CD4-positive, alpha-beta T cell treated with Interleukin-15 for 1 hour (primary cell): ENCODE measurements around the gene CCDC192.

Experiments
- DNase-seq: peaks from one replicate; pipeline ENCODE4 v3.0.0-alpha.2; 2020

Gene CCDC192

GRCh38 chr5:127931396-127931795, 228.2 kb downstream of the CCDC192 start:
- DNase-seq = no peak

DNA sequence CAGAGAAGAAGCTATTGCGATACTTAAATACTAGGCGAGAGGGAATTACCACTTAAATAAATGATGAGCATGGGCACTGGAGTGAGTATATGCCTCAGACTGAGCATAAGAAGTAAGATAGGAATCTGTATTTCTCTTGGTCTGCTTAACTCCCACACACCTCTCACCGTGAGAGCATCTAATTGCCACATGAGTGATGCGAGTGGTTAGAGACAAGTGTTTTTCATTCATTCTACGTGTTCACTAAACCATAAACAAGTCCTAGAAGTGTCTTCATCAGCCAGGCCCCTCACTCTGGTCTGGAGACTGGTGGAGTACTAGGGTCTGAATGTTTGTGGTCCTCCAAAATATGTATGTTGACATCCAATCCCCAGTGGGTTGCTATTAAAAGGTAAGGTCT, 230.2 kb downstream of the CCDC192 start:
- no peak for DNase-seq

GRCh38 chr5:127934791-127935256, 231.6 kb downstream of the CCDC192 start:
- no peak for DNase-seq

DNA sequence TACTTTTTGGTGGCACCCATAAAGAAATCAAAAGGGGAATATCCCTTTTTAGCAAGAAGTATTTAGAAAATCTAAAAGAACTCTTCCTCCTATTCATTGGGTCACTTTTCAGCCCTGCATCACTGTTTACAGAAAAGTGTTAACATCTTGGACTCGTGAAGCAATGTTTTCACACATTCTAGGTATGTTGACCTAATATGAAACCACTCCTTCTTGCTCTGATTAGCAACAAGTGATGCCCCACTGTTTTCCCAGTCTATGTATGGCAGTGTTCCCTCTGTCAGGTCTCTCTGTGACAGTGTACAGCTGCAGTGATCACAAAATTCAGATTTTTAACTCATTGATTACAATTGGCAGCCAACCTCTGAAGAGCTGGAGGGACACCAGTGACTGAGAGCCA, 232.2 kb downstream of the CCDC192 start:
- no peak for DNase-seq

DNA sequence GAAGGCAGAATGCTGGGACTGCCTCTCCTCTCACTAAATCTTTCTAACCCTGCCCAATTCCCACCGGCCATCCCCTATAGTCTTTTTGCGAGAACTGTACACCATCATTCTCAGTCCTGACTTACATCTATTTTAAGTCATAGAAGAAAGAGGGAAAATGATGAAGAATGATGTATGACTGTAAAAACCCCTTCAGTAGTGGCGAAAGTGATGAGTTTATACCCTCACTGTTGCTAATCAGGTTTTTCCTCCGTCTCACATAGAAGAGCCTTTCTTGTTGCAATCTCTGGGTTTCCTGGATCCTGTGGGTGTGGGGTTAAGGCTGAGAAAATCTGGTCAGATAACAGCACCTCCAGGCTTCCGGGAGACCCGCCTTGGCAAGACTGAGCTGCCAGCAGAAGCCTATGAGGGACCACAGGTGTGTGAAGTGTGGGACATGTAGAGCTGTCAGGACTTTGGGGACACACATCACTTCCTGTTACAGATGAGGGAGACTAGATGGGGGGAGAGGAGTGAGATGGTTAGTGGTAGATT, 233.3 kb downstream of the CCDC192 start:
- DNase-seq = peak; percentile 44

DNA sequence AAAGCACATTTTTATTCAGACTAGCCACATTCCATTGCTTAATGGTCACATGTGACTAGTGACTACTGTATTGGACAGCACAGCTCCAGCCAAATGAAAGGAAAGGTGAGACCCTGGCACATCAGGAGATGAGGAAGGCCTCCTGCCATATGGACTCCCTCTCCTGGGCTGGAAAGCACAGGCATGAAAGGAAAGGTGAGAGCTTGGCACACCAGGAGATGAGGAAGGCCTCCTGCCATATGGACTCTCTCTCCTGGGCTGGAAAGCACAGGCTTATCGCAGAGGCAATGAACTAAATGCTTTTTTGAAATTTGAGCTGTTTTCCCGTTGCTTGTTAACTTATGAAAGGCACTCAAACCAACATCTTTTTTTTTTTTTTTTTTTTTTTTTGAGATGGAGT, 235.6 kb downstream of the CCDC192 start:
- DNase-seq = no peak

GRCh38 chr5:127940854-127941253, 237.7 kb downstream of the CCDC192 start:
- DNase-seq = no peak

DNA sequence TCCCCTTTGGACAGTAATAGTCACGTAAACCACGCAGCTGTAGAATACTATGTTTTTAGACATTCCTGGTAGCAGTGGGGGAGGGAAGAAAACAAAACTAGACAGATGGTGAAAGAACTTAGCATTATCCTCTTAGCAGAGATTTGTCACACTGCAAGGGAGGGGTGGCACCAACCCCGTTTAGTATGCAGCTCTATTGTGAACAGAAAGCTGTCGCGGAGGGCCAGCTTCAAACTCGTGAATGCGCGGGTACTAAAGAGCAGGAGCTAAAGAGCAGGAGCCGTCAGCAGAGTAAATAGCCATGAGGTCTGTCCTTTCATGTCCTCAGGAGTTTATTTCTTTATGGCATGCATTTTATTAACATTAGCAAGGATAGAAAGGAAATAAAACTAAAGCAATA, 238.5 kb downstream of the CCDC192 start:
- no peak for DNase-seq

GRCh38 chr5:127942246-127943060, 239.3 kb downstream of the CCDC192 start:
- DNase-seq = no peak

DNA sequence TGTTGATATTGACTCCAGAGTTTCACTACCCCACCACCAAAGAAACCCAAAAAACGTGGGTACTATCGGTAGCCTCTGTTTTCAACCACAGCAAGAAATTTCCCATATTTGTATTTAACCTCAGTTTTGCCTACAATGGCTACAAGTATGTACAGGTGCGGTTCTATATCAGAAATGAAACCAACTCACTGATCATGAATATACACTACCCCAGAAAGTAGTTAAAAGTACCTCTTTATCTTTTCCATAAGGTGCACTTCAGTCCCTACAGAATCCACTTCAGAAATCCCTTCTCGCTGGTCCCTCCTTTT, 239.8 kb downstream of the CCDC192 start:
- DNase-seq = no peak

DNA sequence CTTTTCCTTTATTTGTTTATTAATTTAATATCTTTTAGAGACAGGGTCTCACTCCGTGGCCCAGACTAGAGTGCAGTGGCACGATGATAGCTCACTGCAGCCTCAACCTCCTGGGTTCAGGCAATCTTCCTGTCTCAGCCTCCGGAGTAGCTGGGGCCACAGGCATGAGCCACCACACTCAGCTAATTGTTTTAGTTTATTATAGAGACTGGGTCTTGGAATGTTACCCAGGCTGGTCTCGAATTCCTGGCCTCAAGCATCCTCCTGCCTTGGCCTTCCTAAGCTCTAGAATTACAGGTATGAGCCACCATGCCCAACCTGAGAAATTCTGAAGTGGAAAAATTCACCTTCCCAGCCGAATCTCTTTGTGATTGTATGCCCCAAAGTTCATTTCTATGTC, 240.9 kb downstream of the CCDC192 start:
- no peak for DNase-seq

GRCh38 chr5:127947941-127948340, 244.8 kb downstream of the CCDC192 start:
- DNase-seq = no peak

DNA sequence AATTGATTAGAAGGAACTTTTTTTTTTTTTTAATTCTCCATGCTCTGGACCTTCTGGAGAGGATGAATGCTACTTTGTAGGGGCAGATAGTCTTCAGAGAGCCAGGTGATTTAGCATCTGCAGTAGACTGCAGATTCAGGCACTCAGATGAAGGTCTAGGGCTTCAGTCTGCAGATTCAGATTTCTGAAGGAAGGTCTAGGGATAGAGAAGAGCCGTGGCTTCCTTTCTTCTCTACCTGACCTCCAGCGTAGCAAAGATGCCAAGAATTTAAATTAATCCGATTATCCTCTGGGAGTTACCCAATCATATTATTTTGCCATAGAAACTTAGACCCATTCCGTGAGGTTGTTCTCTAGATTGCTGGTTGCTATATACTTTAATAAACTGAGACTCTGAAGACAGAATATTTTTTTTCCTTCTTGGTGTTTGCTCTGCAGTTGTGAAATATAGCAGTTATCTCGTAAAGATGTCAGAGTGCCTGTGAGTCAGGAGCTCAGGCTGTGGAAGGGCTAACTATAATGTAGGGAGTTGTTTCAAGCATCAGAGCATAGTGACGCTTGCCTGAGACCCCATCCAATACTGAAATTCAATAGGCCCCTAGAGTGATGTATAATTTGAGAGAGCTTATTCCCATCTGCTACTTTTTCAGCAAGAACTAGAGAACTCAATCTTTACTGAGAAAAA, 247.7 kb downstream of the CCDC192 start:
- DNase-seq = no peak

DNA sequence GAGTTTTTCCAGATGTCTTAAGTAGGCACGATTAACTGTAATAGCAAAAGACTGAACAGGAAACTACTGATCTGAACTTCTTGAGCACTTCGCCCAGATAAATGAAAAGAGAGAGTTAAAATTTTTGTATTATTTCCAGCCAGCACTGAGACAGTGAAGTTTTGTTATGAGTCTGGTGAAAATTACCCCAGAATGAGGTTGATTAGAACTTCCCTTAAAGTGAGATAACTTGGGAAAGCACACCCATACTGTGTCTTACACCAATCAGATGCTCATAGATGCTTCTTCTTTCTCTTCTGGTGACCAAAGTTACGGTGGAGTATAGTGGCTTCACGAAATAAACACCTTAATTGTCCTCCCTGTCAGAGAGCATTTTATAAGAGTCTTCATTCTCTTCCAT, 248.6 kb downstream of the CCDC192 start:
- DNase-seq = no peak

DNA sequence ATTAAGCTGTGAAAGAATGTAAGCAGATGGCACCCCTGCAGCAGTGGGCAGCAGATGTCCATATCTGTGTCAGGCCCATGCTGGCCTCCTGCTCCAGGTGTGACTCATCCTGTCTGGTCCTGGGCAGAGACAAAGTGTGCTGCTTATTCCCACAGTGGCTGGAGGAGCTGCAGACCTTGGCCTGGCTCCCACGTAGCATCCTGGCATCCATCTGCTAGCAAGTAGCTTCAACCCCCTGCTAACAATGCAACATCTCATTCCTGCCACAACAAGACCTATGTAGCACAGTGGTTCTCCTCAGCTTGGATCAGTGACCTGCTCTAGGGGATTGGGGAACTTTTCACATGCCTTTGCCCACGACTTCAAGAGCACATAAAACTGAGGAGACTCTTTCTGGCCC, 254.0 kb downstream of the CCDC192 start:
- DNase-seq = no peak

GRCh38 chr5:127957701-127958239, 254.6 kb downstream of the CCDC192 start:
- no peak for DNase-seq

DNA sequence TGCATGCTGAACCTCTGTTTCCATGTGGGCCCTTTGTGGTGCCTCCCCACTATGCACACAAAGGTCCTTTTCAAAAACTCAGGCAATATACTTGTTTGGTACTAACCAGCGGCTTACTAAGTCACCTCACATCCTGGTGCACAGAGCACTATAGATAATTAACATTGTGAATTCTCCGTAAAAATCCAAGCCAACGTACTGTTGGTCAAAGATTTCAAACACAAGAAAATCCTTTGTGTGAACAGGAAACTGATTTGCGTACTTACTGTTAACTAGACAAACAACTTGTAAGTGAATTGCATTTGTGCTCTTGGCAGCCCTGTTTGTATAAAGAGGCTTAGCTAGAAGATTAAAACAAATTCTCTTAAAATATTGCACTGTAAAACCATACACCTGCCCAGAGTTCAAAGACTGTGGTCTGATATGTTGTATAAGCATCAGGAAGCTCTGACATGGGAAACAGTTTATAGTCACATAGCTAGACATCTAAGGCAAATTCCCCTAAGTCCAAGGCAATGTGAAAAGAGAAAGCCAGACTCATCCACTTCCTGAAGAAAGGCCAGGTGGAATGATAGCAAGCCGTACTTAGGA, 255.3 kb downstream of the CCDC192 start:
- DNase-seq = no peak

DNA sequence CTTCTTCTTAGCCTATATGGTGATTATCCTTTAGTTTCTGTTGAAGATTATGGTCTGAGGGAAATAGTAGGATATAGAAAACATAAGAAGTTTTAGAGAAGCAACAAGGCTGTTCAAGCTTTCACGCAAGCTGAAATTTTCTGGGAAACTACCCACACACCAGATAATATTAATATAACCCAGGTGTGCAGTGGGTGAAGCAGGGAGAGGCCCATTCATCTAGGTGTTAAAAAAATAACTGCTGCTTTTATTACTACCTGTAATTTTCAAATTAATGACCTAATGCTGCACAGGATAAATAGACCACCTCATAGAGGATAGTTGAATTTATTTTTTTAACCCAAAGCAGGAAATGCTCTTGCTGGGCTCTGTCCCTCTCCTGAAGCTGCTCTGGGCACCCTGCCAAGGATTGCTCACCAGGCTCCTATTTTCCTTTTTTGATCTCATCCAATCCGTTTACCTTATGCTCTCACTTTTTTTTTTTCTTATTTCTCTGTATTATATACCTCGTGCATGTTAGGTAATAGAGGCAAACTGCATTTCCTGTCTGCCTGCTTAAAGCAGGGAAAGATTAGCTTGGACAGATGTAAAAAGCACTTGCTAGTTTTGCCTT, 256.1 kb downstream of the CCDC192 start:
- no peak for DNase-seq

GRCh38 chr5:127960270-127960691, 257.1 kb downstream of the CCDC192 start:
- no peak for DNase-seq

- DNase-seq = no peak
Observed at GRCh38 chr5:127961006-127961762, 258.0 kb downstream of the CCDC192 start.

DNA sequence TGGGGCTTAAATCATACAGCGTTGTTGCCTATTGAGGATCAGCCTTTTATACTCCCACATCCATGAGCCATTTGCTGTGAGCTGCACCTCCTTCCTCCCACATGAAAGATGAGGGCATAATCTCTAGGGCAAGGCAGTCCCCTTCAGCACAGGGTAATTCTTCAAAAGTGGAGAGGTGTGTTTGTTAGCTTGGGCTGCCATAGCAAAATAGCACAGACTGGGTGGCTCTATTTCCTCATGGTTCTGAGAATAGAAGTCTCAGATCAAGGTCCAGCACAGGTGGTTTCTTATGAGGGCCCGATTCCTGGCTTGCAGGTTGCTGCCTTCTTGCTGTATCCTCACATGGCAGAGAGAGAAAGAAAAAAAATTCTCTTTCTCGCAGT, 258.6 kb downstream of the CCDC192 start:
- no peak for DNase-seq

GRCh38 chr5:127962491-127962890, 259.3 kb downstream of the CCDC192 start:
- no peak for DNase-seq
